HT-29 (cell line): ENCODE measurements around the gene MOSPD3. TPM values are rescaled to one million over a fixed set of nuclear protein-coding genes. Genes with fewer than 3 reads are reported as not detected.

Experiments
- DNase-seq: peaks from one replicate; pipeline ENCODE4 v3.0.0-alpha.2; 2015; ENCODE audit warnings: low spot score
- total RNA-seq: library from RNA; depleted of rRNA; stranded (reverse); fragments of >200 nt; shearing (Covaris generic); gene quantifications from 2 replicates; pipeline ENCODE4 v1.2.3, GENCODE V29; 2014

Gene MOSPD3
- total RNA-seq, 1 experiment from 2014 or later, result 18.4 TPM

- DNase-seq, result no peak
These were observed 22.1 kb upstream of the MOSPD3 start for GRCh38 chr7:100590077-100590737.

GRCh38 chr7:100591596-100591995 lies 20.7 kb upstream of the MOSPD3 start:
- no peak for DNase-seq

- no peak for DNase-seq
These were observed 17.2 kb upstream of the MOSPD3 start for GRCh38 chr7:100595188-100595587.

GRCh38 chr7:100598425-100598824 lies 13.9 kb upstream of the MOSPD3 start:
- DNase-seq, result no peak

- no peak for DNase-seq
These were observed 12.2 kb upstream of the MOSPD3 start for GRCh38 chr7:100599911-100600729.

GRCh38 chr7:100600730-100601038 lies 11.7 kb upstream of the MOSPD3 start:
- DNase-seq, result no peak

GRCh38 chr7:100602889-100603725 lies 9.2 kb upstream of the MOSPD3 start:
- DNase-seq, result no peak

- DNase-seq, result no peak
These were observed 8.7 kb upstream of the MOSPD3 start for GRCh38 chr7:100603726-100604027.

GRCh38 chr7:100604028-100604975 lies 8.0 kb upstream of the MOSPD3 start:
- peak; percentile 69 for DNase-seq

GRCh38 chr7:100604976-100605911 lies 7.1 kb upstream of the MOSPD3 start:
- DNase-seq, result no peak

- no peak for DNase-seq
These were observed 6.0 kb upstream of the MOSPD3 start for GRCh38 chr7:100606313-100606712.

- DNase-seq, result no peak
These were observed 5.2 kb upstream of the MOSPD3 start for GRCh38 chr7:100607111-100607510.

- DNase-seq, result no peak
These were observed 2.4 kb upstream of the MOSPD3 start for GRCh38 chr7:100609958-100610357.

GRCh38 chr7:100612730-100613390 lies 520 bp downstream of the MOSPD3 start:
- no peak for DNase-seq

GRCh38 chr7:100613412-100614175 lies 1.3 kb downstream of the MOSPD3 start:
- no peak for DNase-seq

GRCh38 chr7:100614308-100614861 lies 2.0 kb downstream of the MOSPD3 start:
- no peak for DNase-seq

- DNase-seq, result no peak
These were observed 7.9 kb downstream of the MOSPD3 start for GRCh38 chr7:100620239-100620638.

- DNase-seq, result no peak
These were observed 8.5 kb downstream of the MOSPD3 start for GRCh38 chr7:100620804-100621203.

- no peak for DNase-seq
These were observed 9.2 kb downstream of the MOSPD3 start for GRCh38 chr7:100621554-100621953.
